Tibial artery (tissue), 4 donors: ENCODE measurements around the gene FIZ1.

ENCODE experiments used
- DNase-seq, 2 donors: peaks; one replicate each; pipeline ENCODE4 v3.0.0-alpha.2; 2019
- H3K27ac ChIP-seq, 2 donors: fragments of 200-600 bp; sonication (generic) in 1 of 2; 1 replicate in 1 of 2; 2 replicates in 1 of 2; pipeline ENCODE4 v1.5.1; 2018 to 2019; ENCODE audit warnings: mild to moderate bottlenecking in 1 of 2
- H3K27me3 ChIP-seq, 2 donors: fragments of 200-600 bp; sonication (generic) in 1 of 2; one replicate each; pipeline versions ENCODE4 v1.5.1 to v1.6.0; 2016 to 2019
- H3K36me3 ChIP-seq, 3 donors: fragments of 200-600 bp; sonication (generic) in 2 of 3; one replicate each; pipeline ENCODE4 v1.5.1; 2016 to 2019; ENCODE audit warnings: mild to moderate bottlenecking in 2 of 3
- H3K4me1 ChIP-seq, 4 donors: fragments of 200-600 bp; sonication (generic) in 2 of 4; 1 replicate in 3 of 4; 2 replicates in 1 of 4; pipeline ENCODE4 v1.5.1; 2016 to 2019
- H3K4me3 ChIP-seq, 2 donors: fragments of 200-600 bp; sonication (generic) in 1 of 2; 1 replicate in 1 of 2; 2 replicates in 1 of 2; pipeline ENCODE4 v1.5.1; 2018 to 2019; ENCODE audit warnings: mild to moderate bottlenecking in 2 of 2
- H3K9me3 ChIP-seq, 3 donors: fragments of 200-600 bp; sonication (generic) in 1 of 3; one replicate each; pipeline ENCODE4 v1.5.1; 2016 to 2019
- intact Hi-C: fragments of 100-400 bp; cut with DNase I; formaldehyde crosslinking; loops from one replicate; pipeline ENCODE4 v1.15.0; 2023; ENCODE audit warnings: low total_unique reads
- TF ChIP-seq, protein P1 (sequence below), 2 experiments: fragments of 200-600 bp in 1 of 2; fragments of 450-650 bp in 1 of 2; IDR thresholded peaks; one replicate each; pipeline ENCODE4 v1.5.1; 2017 to 2019; ENCODE audit warnings: antibody characterized with exemption in 2 of 2, mild to moderate bottlenecking in 1 of 2, moderate library complexity in 1 of 2

Gene FIZ1

GRCh38 chr19:55545443-55545842 lies 53.9 kb downstream of the FIZ1 start, which contains the start of gene SBK3:
TSS of gene SBK3 (minus strand) at chr19:55545543. CDS start at chr19:55545543, 0 bp downstream.
- TF ChIP-seq, protein P1, sequence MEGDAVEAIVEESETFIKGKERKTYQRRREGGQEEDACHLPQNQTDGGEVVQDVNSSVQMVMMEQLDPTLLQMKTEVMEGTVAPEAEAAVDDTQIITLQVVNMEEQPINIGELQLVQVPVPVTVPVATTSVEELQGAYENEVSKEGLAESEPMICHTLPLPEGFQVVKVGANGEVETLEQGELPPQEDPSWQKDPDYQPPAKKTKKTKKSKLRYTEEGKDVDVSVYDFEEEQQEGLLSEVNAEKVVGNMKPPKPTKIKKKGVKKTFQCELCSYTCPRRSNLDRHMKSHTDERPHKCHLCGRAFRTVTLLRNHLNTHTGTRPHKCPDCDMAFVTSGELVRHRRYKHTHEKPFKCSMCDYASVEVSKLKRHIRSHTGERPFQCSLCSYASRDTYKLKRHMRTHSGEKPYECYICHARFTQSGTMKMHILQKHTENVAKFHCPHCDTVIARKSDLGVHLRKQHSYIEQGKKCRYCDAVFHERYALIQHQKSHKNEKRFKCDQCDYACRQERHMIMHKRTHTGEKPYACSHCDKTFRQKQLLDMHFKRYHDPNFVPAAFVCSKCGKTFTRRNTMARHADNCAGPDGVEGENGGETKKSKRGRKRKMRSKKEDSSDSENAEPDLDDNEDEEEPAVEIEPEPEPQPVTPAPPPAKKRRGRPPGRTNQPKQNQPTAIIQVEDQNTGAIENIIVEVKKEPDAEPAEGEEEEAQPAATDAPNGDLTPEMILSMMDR (IDR thresholded peaks at IDR 0.05) = no peak
- intact Hi-C loops = no loop called here
- Histone ChIP-seq H3K4me3 (no peak within 1 kb of the TSS), H3K27me3 (peaks cover 0 to 55% of the 10 kb centered on the region in 2 donors), H3K27ac (no peak within 1 kb of the TSS), H3K9me3 (no peaks in the 10 kb centered on the region), H3K4me1 (peaks cover 0 to 37% (median 23%) of the 10 kb centered on the region in 4 donors), H3K36me3 (no peaks in the 10 kb centered on the region)
- DNase-seq = no peak

- H3K36me3 ChIP-seq = no peaks in the 10 kb centered on the region
- TF ChIP-seq, protein P1 (IDR thresholded peaks at IDR 0.05) = no peak
Observed at GRCh38 chr19:55544776-55545439, 54.4 kb downstream of the FIZ1 start.

GRCh38 chr19:55544014-55544413 lies 55.3 kb downstream of the FIZ1 start:
- H3K27me3 ChIP-seq = peaks cover 0 to 55% of the 10 kb centered on the region in 2 donors
- DNase-seq = no peak
- no peak overlapping the region for H3K4me3 ChIP-seq
- H3K36me3 ChIP-seq = no peaks in the 10 kb centered on the region
- TF ChIP-seq, protein P1 (IDR thresholded peaks at IDR 0.05) = no peak
- intact Hi-C loops = no loop called here
- no peaks in the 10 kb centered on the region for H3K9me3 ChIP-seq
- H3K4me1 ChIP-seq = peaks cover 0 to 25% (median 17%) of the 10 kb centered on the region in 4 donors
- H3K27ac ChIP-seq = no peak overlapping the region

More at GRCh38 chr19:55544776-55545439, 54.4 kb downstream of the FIZ1 start:
- peaks cover 0 to 34% (median 22%) of the 10 kb centered on the region in 4 donors for H3K4me1 ChIP-seq
- no peak for DNase-seq
- H3K27ac ChIP-seq = no peak overlapping the region
- no peaks in the 10 kb centered on the region for H3K9me3 ChIP-seq
- intact Hi-C loops = no loop called here
- no peak overlapping the region for H3K4me3 ChIP-seq
- H3K27me3 ChIP-seq = peaks cover 0 to 55% of the 10 kb centered on the region in 2 donors

GRCh38 chr19:55543567-55543966 lies 55.8 kb downstream of the FIZ1 start:
- Histone ChIP-seq H3K4me1 (peaks cover 0 to 23% (median 16%) of the 10 kb centered on the region in 4 donors), H3K4me3 (no peak overlapping the region), H3K27me3 (peaks cover 0 to 53% of the 10 kb centered on the region in 2 donors), H3K9me3 (no peaks in the 10 kb centered on the region), H3K36me3 (no peaks in the 10 kb centered on the region), H3K27ac (no peak overlapping the region)
- intact Hi-C loops = no loop called here
- TF ChIP-seq, protein P1 (IDR thresholded peaks at IDR 0.05) = no peak
- DNase-seq = no peak

DNA sequence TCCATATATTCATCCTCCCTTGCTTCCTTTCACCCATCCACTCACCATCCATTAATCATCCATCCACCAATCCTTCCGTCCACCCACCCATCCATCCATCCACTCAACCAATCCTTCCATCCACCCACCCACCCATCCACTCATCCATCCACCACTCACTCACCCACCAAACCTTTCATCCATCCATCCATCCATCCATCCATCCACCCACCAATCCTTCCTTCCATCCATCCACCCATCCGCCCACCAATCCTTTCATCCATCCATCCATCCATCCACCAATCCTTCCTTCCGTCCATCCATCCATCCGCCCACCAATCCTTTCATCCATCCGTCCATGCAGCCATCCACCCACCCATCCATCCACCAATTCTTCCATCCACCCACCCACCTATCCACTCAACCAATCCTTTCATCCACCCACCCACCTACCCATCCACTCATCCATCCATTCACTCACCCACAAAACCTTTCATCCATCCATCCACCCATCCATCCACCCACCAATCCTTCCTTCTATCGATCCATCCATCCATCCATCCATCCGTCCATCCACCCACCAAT lies 56.9 kb downstream of the FIZ1 start:
- Histone ChIP-seq H3K36me3 (no peaks in the 10 kb centered on the region), H3K4me1 (peaks cover 0 to 17% (median 9%) of the 10 kb centered on the region in 4 donors), H3K27me3 (peaks cover 0 to 58% of the 10 kb centered on the region in 2 donors), H3K27ac (no peak overlapping the region), H3K4me3 (no peak overlapping the region), H3K9me3 (no peaks in the 10 kb centered on the region)
- intact Hi-C loops = no loop called here
- TF ChIP-seq, protein P1 (IDR thresholded peaks at IDR 0.05) = no peak
- DNase-seq = no peak
